ENCODE results near the gene SLC10A1. TPM values are rescaled to one million over a fixed set of nuclear protein-coding genes. Genes with fewer than 3 reads are reported as not detected.

SLC10A1 gene
- total RNA-seq, 1 experiment from 2014 or later, result not detected

GRCh38 chr14:69771136-69771535, 25.9 kb downstream of the SLC10A1 start:
- H3K36me3 ChIP-seq (ENCODE audit: insufficient read depth, low read length), result peaks cover 80% of the 10 kb centered on the region
- H3K9ac ChIP-seq (ENCODE audit: low read length), result no peak overlapping the region
- H3K9me2 ChIP-seq (replicated peaks; ENCODE audit: insufficient read depth, low read length), result no peaks in the 10 kb centered on the region
- H3K27ac ChIP-seq (ENCODE audit: low read length), result no peak overlapping the region
- H4K20me1 ChIP-seq (ENCODE audit: insufficient read depth, low read depth, low read length), result peaks cover 51% of the 10 kb centered on the region
- no peak overlapping the region for H3K4me2 ChIP-seq (ENCODE audit: low read depth, low read length, poor library complexity, severe bottlenecking)
- no peaks in the 10 kb centered on the region for H3K9me3 ChIP-seq (ENCODE audit: low read length)
- no peaks in the 10 kb centered on the region for H3K27me3 ChIP-seq (ENCODE audit: low read length)
- peaks cover 18% of the 10 kb centered on the region for H3K4me1 ChIP-seq (ENCODE audit: low read length)
- DNase-seq, result no peak
- H3K4me3 ChIP-seq (ENCODE audit: low read length), result no peak overlapping the region
- peaks cover 50% of the 10 kb centered on the region for H3K79me2 ChIP-seq (ENCODE audit: low read length)
- H2AFZ ChIP-seq (ENCODE audit: low read length), result no peak overlapping the region

DNA sequence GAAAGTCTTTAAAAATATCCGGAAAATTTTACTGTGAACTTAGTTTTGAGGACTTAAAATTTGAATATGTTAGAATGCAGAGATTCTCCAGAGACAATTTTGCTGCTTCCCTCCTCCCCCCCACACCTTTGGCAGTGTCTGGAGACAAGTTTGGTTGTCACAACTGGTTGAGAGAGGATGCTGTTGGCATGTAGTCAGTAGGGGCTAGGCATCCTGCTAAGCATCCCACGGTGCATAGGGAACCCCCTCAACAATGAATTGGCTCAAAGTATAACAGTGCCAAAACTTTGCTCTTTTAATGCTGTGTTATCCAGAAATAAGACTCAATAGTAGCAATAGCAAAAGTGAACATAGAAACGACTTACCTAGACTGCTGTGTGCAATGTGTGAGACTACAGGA, 26.5 kb downstream of the SLC10A1 start:
- Histone ChIP-seq H3K79me2 (ENCODE audit: low read length) (peaks cover 50% of the 10 kb centered on the region), H3K36me3 (ENCODE audit: insufficient read depth, low read length) (peaks cover 74% of the 10 kb centered on the region)

GRCh38 chr14:69769623-69770022, 27.4 kb downstream of the SLC10A1 start:
- H3K36me3 ChIP-seq (ENCODE audit: insufficient read depth, low read length), result peaks cover 66% of the 10 kb centered on the region
- H4K20me1 ChIP-seq (ENCODE audit: insufficient read depth, low read depth, low read length), result peaks cover 46% of the 10 kb centered on the region
- no peaks in the 10 kb centered on the region for H3K9me2 ChIP-seq (replicated peaks; ENCODE audit: insufficient read depth, low read length)
- no peak overlapping the region for H2AFZ ChIP-seq (ENCODE audit: low read length)
- peaks cover 50% of the 10 kb centered on the region for H3K79me2 ChIP-seq (ENCODE audit: low read length)
- peaks cover 18% of the 10 kb centered on the region for H3K4me1 ChIP-seq (ENCODE audit: low read length)
- H3K9me3 ChIP-seq (ENCODE audit: low read length), result no peaks in the 10 kb centered on the region
- no peak overlapping the region for H3K4me2 ChIP-seq (ENCODE audit: low read depth, low read length, poor library complexity, severe bottlenecking)
- DNase-seq, result no peak
- H3K9ac ChIP-seq (ENCODE audit: low read length), result no peak overlapping the region
- no peak overlapping the region for H3K4me3 ChIP-seq (ENCODE audit: low read length)
- H3K27me3 ChIP-seq (ENCODE audit: low read length), result no peaks in the 10 kb centered on the region
- no peak overlapping the region for H3K27ac ChIP-seq (ENCODE audit: low read length)

More for the DNA sequence above, 26.5 kb downstream of the SLC10A1 start:
- peaks cover 18% of the 10 kb centered on the region for H3K4me1 ChIP-seq (ENCODE audit: low read length)
- no peak overlapping the region for H3K4me2 ChIP-seq (ENCODE audit: low read depth, low read length, poor library complexity, severe bottlenecking)
- no peak overlapping the region for H3K27ac ChIP-seq (ENCODE audit: low read length)
- peaks cover 49% of the 10 kb centered on the region for H4K20me1 ChIP-seq (ENCODE audit: insufficient read depth, low read depth, low read length)
- H3K4me3 ChIP-seq (ENCODE audit: low read length), result no peak overlapping the region
- H3K9me2 ChIP-seq (replicated peaks; ENCODE audit: insufficient read depth, low read length), result no peaks in the 10 kb centered on the region
- H3K27me3 ChIP-seq (ENCODE audit: low read length), result no peaks in the 10 kb centered on the region
- no peaks in the 10 kb centered on the region for H3K9me3 ChIP-seq (ENCODE audit: low read length)
- no peak overlapping the region for H3K9ac ChIP-seq (ENCODE audit: low read length)
- DNase-seq, result no peak
- no peak overlapping the region for H2AFZ ChIP-seq (ENCODE audit: low read length)

GRCh38 chr14:69768873-69769272, 28.2 kb downstream of the SLC10A1 start:
- peak overlapping the region; percentile 93; the same call in 1 of the 2 replicates for H3K4me3 ChIP-seq (ENCODE audit: low read length)
- H3K36me3 ChIP-seq (ENCODE audit: insufficient read depth, low read length), result peaks cover 61% of the 10 kb centered on the region
- peak overlapping the region; percentile 98 for H3K4me2 ChIP-seq (ENCODE audit: low read depth, low read length, poor library complexity, severe bottlenecking)
- H4K20me1 ChIP-seq (ENCODE audit: insufficient read depth, low read depth, low read length), result peaks cover 46% of the 10 kb centered on the region
- H3K79me2 ChIP-seq (ENCODE audit: low read length), result peaks cover 50% of the 10 kb centered on the region
- H3K9me3 ChIP-seq (ENCODE audit: low read length), result no peaks in the 10 kb centered on the region
- H2AFZ ChIP-seq (ENCODE audit: low read length), result no peak overlapping the region
- H3K9me2 ChIP-seq (replicated peaks; ENCODE audit: insufficient read depth, low read length), result no peaks in the 10 kb centered on the region
- no peak overlapping the region for H3K9ac ChIP-seq (ENCODE audit: low read length)
- peaks cover 18% of the 10 kb centered on the region for H3K4me1 ChIP-seq (ENCODE audit: low read length)
- H3K27me3 ChIP-seq (ENCODE audit: low read length), result no peaks in the 10 kb centered on the region
- no peak for DNase-seq
- no peak overlapping the region for H3K27ac ChIP-seq (ENCODE audit: low read length)

DNA sequence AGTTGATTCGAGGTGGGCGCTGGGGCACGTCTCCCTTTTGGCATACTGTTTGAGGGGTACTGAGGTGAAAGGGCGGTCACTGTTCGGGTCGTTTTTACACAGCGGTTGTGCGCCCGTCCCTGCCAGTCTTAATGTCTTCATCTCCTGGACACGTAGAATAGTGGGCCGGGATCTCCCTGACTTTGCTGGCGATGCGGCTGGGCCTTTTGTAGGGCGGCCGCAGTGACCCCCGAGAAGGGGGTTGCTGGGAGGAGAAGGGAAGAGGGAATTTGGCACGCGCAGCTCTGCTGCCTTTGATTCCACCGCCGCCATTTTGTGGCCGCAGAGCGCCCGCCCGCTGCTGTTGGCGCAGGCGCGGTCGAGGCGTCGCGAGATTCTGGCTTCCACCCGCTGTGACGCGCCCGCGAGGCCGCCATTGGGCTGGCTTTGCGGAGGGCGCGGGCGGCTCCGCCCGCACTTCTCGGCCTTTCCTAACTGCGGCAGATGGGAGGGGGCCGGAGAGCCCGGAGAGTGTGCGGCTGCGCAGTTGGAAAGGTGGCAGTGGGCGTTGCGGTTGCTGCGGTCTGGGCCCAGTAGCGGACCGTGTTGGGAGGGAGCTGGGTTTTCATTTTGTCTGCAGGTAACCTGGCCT, 29.6 kb downstream of the SLC10A1 start:
- H3K9me2 ChIP-seq (replicated peaks; ENCODE audit: insufficient read depth, low read length), result no peaks in the 10 kb centered on the region
- no peaks in the 10 kb centered on the region for H3K9me3 ChIP-seq (ENCODE audit: low read length)
- peak overlapping the region; percentile 93 for H3K4me3 ChIP-seq (ENCODE audit: low read length)
- H3K79me2 ChIP-seq (ENCODE audit: low read length), result peaks cover 45% of the 10 kb centered on the region
- peak overlapping the region; percentile 96 for H3K9ac ChIP-seq (ENCODE audit: low read length)
- H3K27me3 ChIP-seq (ENCODE audit: low read length), result no peaks in the 10 kb centered on the region
- H3K36me3 ChIP-seq (ENCODE audit: insufficient read depth, low read length), result peaks cover 48% of the 10 kb centered on the region
- peaks cover 18% of the 10 kb centered on the region for H3K4me1 ChIP-seq (ENCODE audit: low read length)
- peaks cover 36% of the 10 kb centered on the region for H4K20me1 ChIP-seq (ENCODE audit: insufficient read depth, low read depth, low read length)
- DNase-seq, result peak; percentile 97
- peak overlapping the region; percentile 85 for H3K27ac ChIP-seq (ENCODE audit: low read length)
- H2AFZ ChIP-seq (ENCODE audit: low read length), result 0 out of 2 replicates have a peak overlapping the region, but pooled peaks have one; percentile 19
- peak overlapping the region; percentile 98 for H3K4me2 ChIP-seq (ENCODE audit: low read depth, low read length, poor library complexity, severe bottlenecking)

GRCh38 chr14:69766984-69767368, 30.1 kb downstream of the SLC10A1 start, which contains the start of gene SRSF5:
Gene SRSF5, plus strand, starts transcription at chr14:69767142. Its CDS starts 1,015 bp downstream, at chr14:69768157.
- Histone ChIP-seq H3K9me2 (replicated peaks; ENCODE audit: insufficient read depth, low read length) (no peaks in the 10 kb centered on the region), H3K4me1 (ENCODE audit: low read length) (peaks cover 18% of the 10 kb centered on the region), H3K4me3 (ENCODE audit: low read length) (peak within 1 kb of the TSS; percentile 93), H3K79me2 (ENCODE audit: low read length) (peaks cover 45% of the 10 kb centered on the region), H3K27ac (ENCODE audit: low read length) (peak within 1 kb of the TSS; percentile 85), H3K9ac (ENCODE audit: low read length) (peak within 1 kb of the TSS; percentile 96), H3K9me3 (ENCODE audit: low read length) (no peaks in the 10 kb centered on the region), H3K4me2 (ENCODE audit: low read depth, low read length, poor library complexity, severe bottlenecking) (peak within 1 kb of the TSS; percentile 98), H3K36me3 (ENCODE audit: insufficient read depth, low read length) (peaks cover 43% of the 10 kb centered on the region), H4K20me1 (ENCODE audit: insufficient read depth, low read depth, low read length) (peaks cover 36% of the 10 kb centered on the region), H2AFZ (ENCODE audit: low read length) (peak within 1 kb of the TSS; percentile 84), H3K27me3 (ENCODE audit: low read length) (no peaks in the 10 kb centered on the region)
- peak; percentile 99 for DNase-seq

- Histone ChIP-seq H3K4me1 (ENCODE audit: low read length) (peaks cover 19% of the 10 kb centered on the region), H3K79me2 (ENCODE audit: low read length) (peaks cover 23% of the 10 kb centered on the region), H3K36me3 (ENCODE audit: insufficient read depth, low read length) (peaks cover 13% of the 10 kb centered on the region), H3K9ac (ENCODE audit: low read length) (no peak overlapping the region), H3K27me3 (ENCODE audit: low read length) (no peaks in the 10 kb centered on the region), H3K9me2 (replicated peaks; ENCODE audit: insufficient read depth, low read length) (no peaks in the 10 kb centered on the region), H4K20me1 (ENCODE audit: insufficient read depth, low read depth, low read length) (peaks cover 17% of the 10 kb centered on the region), H2AFZ (ENCODE audit: low read length) (no peak overlapping the region), H3K4me2 (ENCODE audit: low read depth, low read length, poor library complexity, severe bottlenecking) (no peak overlapping the region), H3K27ac (ENCODE audit: low read length) (no peak overlapping the region), H3K4me3 (ENCODE audit: low read length) (no peak overlapping the region), H3K9me3 (ENCODE audit: low read length) (no peaks in the 10 kb centered on the region)
- DNase-seq, result no peak
Observed at GRCh38 chr14:69763761-69764510, 33.1 kb downstream of the SLC10A1 start.

GRCh38 chr14:69760810-69761209, 36.2 kb downstream of the SLC10A1 start:
- no peak overlapping the region for H3K9ac ChIP-seq (ENCODE audit: low read length)
- H3K4me2 ChIP-seq (ENCODE audit: low read depth, low read length, poor library complexity, severe bottlenecking), result no peak overlapping the region
- H2AFZ ChIP-seq (ENCODE audit: low read length), result no peak overlapping the region

More at GRCh38 chr14:69760810-69761209, 36.2 kb downstream of the SLC10A1 start:
- Histone ChIP-seq H3K36me3 (ENCODE audit: insufficient read depth, low read length) (no peaks in the 10 kb centered on the region), H3K27me3 (ENCODE audit: low read length) (no peaks in the 10 kb centered on the region), H3K4me1 (ENCODE audit: low read length) (0 out of 2 replicates have a peak, but pooled peaks cover 2% of the 10 kb centered on the region), H4K20me1 (ENCODE audit: insufficient read depth, low read depth, low read length) (no peaks in the 10 kb centered on the region), H3K4me3 (ENCODE audit: low read length) (no peak overlapping the region), H3K9me2 (replicated peaks; ENCODE audit: insufficient read depth, low read length) (no peaks in the 10 kb centered on the region), H3K9me3 (ENCODE audit: low read length) (no peaks in the 10 kb centered on the region), H3K27ac (ENCODE audit: low read length) (no peak overlapping the region), H3K79me2 (ENCODE audit: low read length) (no peaks in the 10 kb centered on the region)
- no peak for DNase-seq

Measured in Karpas-422 (cell line).